GM12878 (cell line): ENCODE data around the gene SNAP47. TPM values are rescaled to one million over a fixed set of nuclear protein-coding genes. Genes with fewer than 3 reads are reported as not detected.

Experiments
- ATAC-seq: fragments of 200-7000 bp; cut with Tn5 transposase; 3 replicates; pipeline ENCODE4 v1.9.1; 2020; ENCODE audit warnings: mild to moderate bottlenecking, moderate library complexity
- BruUV-seq: library from RNA; stranded (reverse); fragments of 400-500 nt; replicated peaks from 2 replicates; lab custom pipeline; 2021; lab: Mats Ljungman, UMichigan
- CTCF ChIA-PET: fragments of 300-600 bp; sonication (Branson Sonifier 250); formaldehyde crosslinking; extraction: SDS; loops from one replicate; lab custom pipeline; 2021; ENCODE audit warnings: inconsistent platforms; lab: Yijun Ruan, JAX
- POLR2A ChIA-PET: fragments of 350-600 bp; formaldehyde crosslinking; extraction: SDS; loops from one replicate; lab custom pipeline; 2021; ENCODE audit warnings: inconsistent platforms; lab: Charles Lee
- RAD21 ChIA-PET: fragments of 300-600 bp; sonication (Branson Sonifier 250); formaldehyde crosslinking; loops from one replicate; lab custom pipeline; 2023; ENCODE audit warnings: antibody characterized with exemption; ENCODE audit not compliant: unreplicated experiment; lab: Charles Lee
- SMC1A ChIA-PET: fragments of 300-600 bp; sonication (Branson Sonifier 250); formaldehyde crosslinking; loops from one replicate; lab custom pipeline; 2023; ENCODE audit not compliant: unreplicated experiment, uncharacterized antibody; lab: Charles Lee
- DNase-seq: peaks from one replicate; pipeline ENCODE4 v3.0.0-alpha.2; 2011; ENCODE audit warnings: low read depth, low spot score
- FAIRE-seq: peaks from 3 replicates; lab custom pipeline; 2011; peaks lifted over from hg19 to GRCh38; lab: Jason Lieb, UNC
- H2AFZ ChIP-seq: 2 replicates; pipeline ENCODE4 v1.6.0; 2011; ENCODE audit warnings: low read depth, low read length, control low read depth; ENCODE audit not compliant: control insufficient read depth
- H3K27ac ChIP-seq: 2 replicates; pipeline ENCODE4 v1.5.1; 2011; ENCODE audit warnings: control low read depth; ENCODE audit not compliant: control insufficient read depth, insufficient read depth
- H3K27me3 ChIP-seq, 2 experiments: replicated peaks in 1 of 2; 2 replicates each; pipeline versions ENCODE4 v1.6.0 to v1.6.1; 2011; ENCODE audit warnings: low read length in 1 of 2; ENCODE audit not compliant: control insufficient read depth in 2 of 2, insufficient read depth in 2 of 2
- H3K36me3 ChIP-seq, 2 experiments: 2 replicates each; pipeline ENCODE4 v1.5.1; 2011; ENCODE audit warnings: low read length in 1 of 2; ENCODE audit not compliant: control insufficient read depth in 2 of 2, insufficient read depth in 2 of 2
- H3K4me1 ChIP-seq: 2 replicates; pipeline ENCODE4 v1.6.1; 2011; ENCODE audit warnings: mild to moderate bottlenecking, low read length, moderate library complexity, mixed read lengths; ENCODE audit not compliant: control insufficient read depth, insufficient read depth
- H3K4me2 ChIP-seq: 2 replicates; pipeline ENCODE4 v1.6.0; 2011; ENCODE audit warnings: control low read depth; ENCODE audit not compliant: control insufficient read depth, insufficient read depth
- H3K4me3 ChIP-seq: fragments of 200-600 bp; sonication (generic); 2 replicates; pipeline ENCODE4 v1.5.1; 2016
- H3K79me2 ChIP-seq: 2 replicates; pipeline ENCODE4 v1.6.0; 2011; ENCODE audit warnings: low read length; ENCODE audit not compliant: control insufficient read depth, insufficient read depth
- H3K9ac ChIP-seq: 2 replicates; pipeline ENCODE4 v1.8.0; 2011; ENCODE audit warnings: low read length, control low read depth, mixed read lengths; ENCODE audit not compliant: control insufficient read depth, insufficient read depth
- H3K9me3 ChIP-seq: replicated peaks from 3 replicates; pipeline ENCODE4 v1.5.1; 2011; ENCODE audit warnings: mild to moderate bottlenecking, low read length; ENCODE audit not compliant: control insufficient read depth, insufficient read depth
- H4K20me1 ChIP-seq: 2 replicates; pipeline ENCODE4 v1.6.0; 2011; ENCODE audit not compliant: control insufficient read depth, insufficient read depth
- CREM ChIP-seq: IDR thresholded peaks from 2 replicates; pipeline ENCODE4 v1.6.1; 2014; ENCODE audit warnings: antibody characterized with exemption, low read depth
- EZH2 ChIP-seq: IDR thresholded peaks from 2 replicates; pipeline ENCODE4 v1.6.1; 2012; ENCODE audit warnings: low read depth, mild to moderate bottlenecking, control low read depth, inconsistent platforms, low read length, borderline replicate concordance; ENCODE audit not compliant: control insufficient read depth
- HDAC2 ChIP-seq: fragments of 200-600 bp; sonication (generic); IDR thresholded peaks from 2 replicates; pipeline ENCODE4 v1.6.1; 2017
- MEF2A ChIP-seq: IDR thresholded peaks from 2 replicates; pipeline ENCODE4 v1.6.1; 2011; ENCODE audit warnings: low read depth, mild to moderate bottlenecking, low read length, moderate library complexity; ENCODE audit not compliant: insufficient read depth
- NR2C2 ChIP-seq: IDR thresholded peaks from 2 replicates; pipeline ENCODE4 v1.6.1; 2011; ENCODE audit warnings: borderline replicate concordance, low read depth; ENCODE audit not compliant: control insufficient read depth, insufficient read length
- SUZ12 ChIP-seq: fragments of 200-600 bp; sonication (generic); IDR thresholded peaks from one replicate; pipeline ENCODE4 v1.6.1; 2018; ENCODE audit warnings: antibody characterized with exemption, mild to moderate bottlenecking; ENCODE audit not compliant: unreplicated experiment
- WGBS: methylation state at CpG from one replicate; pipeline ENCODE4 v1.1.6; 2016; ENCODE audit warnings: low lambda C conversion rate; ENCODE audit not compliant: insufficient replicate concordance, insufficient coverage; ENCODE audit errors: missing lambda C conversion rate; 5-methylcytosine and 5-hydroxymethylcytosine counted together
- in situ Hi-C: fragments of 300-500 bp; cut with MboI; formaldehyde crosslinking; loops from 9 replicates; pipeline ENCODE4 v1.14.3; 2018; ENCODE audit warnings: mixed read lengths
- intact Hi-C: fragments of 100-400 bp; cut with micrococcal nuclease; formaldehyde crosslinking; loops from one replicate; pipeline ENCODE4 v1.14.2; 2022; ENCODE audit not compliant: unreplicated experiment
- polyA plus RNA-seq, 11 experiments: library from polyadenylated mRNA; depleted of rRNA in 4 of 11; unstranded in 6 of 11; stranded (reverse) in 5 of 11; fragments of >200 nt; fragmentation: Nextera tagmentation in 4 of 11; fragmentation: Illumina TruSeq in 1 of 11; extraction: Ambion mirVana in 4 of 11; extraction: Trizol in 1 of 11; gene quantifications; 1 replicate in 1 of 11; 2 replicates in 10 of 11; pipeline versions ENCODE4 v1.2.1 to v1.2.3, GENCODE V29; 2011 to 2016; ENCODE audit warnings: inconsistent platforms in 2 of 11, missing spikeins in 2 of 11, low read depth in 1 of 11
- total RNA-seq, 4 experiments: library from RNA; depleted of rRNA in 3 of 4; stranded (reverse); fragments of >200 nt in 3 of 4; fragmentation: Illumina TruSeq in 1 of 4; extraction: Trizol in 1 of 4; gene quantifications; 2 replicates each; pipeline versions ENCODE4 v1.2.1 to v1.2.3, GENCODE V29; 2013 to 2021
- TF ChIP-seq, protein P1 (sequence below): IDR thresholded peaks from 2 replicates; pipeline ENCODE4 v1.6.1; 2012; ENCODE audit warnings: low read depth, low read length, improper control_type of control experiment
- TF ChIP-seq, protein P2 (sequence below): fragments of 450-650 bp; IDR thresholded peaks from 2 replicates; pipeline ENCODE4 v1.6.1; 2018; ENCODE audit warnings: mild to moderate bottlenecking, low read depth, moderate library complexity; ENCODE audit not compliant: partially characterized antibody

SNAP47 gene
- total and polyA plus RNA-seq, 10 of the 15 experiments (the other 5 are each of a cell fraction or from before 2014, with no cell fraction given): 1.3 to 39.6 (median 25.2) TPM

GRCh38 chr1:227785805-227786671 lies 50.8 kb downstream of the SNAP47 start:
- SMC1A ChIA-PET: no interaction called here
- no TSS peak for BruUV-seq
- H4K20me1 ChIP-seq: no peaks in the 10 kb centered on the region

More at GRCh38 chr1:227785805-227786671, 50.8 kb downstream of the SNAP47 start:
- FAIRE-seq (no peak), ATAC-seq (no peak), DNase-seq (no peak)
- H3K36me3 ChIP-seq: no peaks in the 10 kb centered on the region
- intact Hi-C loops: loop anchor here (5.0 to 10.0 kb wide), 2 partner anchors 51 to 621 kb away; partner anchors contain the start of genes JMJD4, SNAP47 and TRIM11
- no peak overlapping the region for H3K4me3 ChIP-seq
- H3K27me3 ChIP-seq: no peaks in the 10 kb centered on the region
- ChIA-PET POLR2A (no interaction called here), RAD21 (no interaction called here), CTCF (no interaction called here)
- H3K79me2 ChIP-seq: no peaks in the 10 kb centered on the region
- WGBS: 64% methylated on average over 19 of the region's 19 CpGs
- H2AFZ ChIP-seq: no peak overlapping the region
- H3K9ac ChIP-seq: no peak overlapping the region
- no peak for TF ChIP-seq NR2C2
- no peak for TF ChIP-seq CREM
- TF ChIP-seq HDAC2: no peak
- TF ChIP-seq EZH2: no peak
- TF ChIP-seq, protein P1, sequence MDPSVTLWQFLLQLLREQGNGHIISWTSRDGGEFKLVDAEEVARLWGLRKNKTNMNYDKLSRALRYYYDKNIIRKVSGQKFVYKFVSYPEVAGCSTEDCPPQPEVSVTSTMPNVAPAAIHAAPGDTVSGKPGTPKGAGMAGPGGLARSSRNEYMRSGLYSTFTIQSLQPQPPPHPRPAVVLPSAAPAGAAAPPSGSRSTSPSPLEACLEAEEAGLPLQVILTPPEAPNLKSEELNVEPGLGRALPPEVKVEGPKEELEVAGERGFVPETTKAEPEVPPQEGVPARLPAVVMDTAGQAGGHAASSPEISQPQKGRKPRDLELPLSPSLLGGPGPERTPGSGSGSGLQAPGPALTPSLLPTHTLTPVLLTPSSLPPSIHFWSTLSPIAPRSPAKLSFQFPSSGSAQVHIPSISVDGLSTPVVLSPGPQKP: no peak
- TF ChIP-seq SUZ12: no peak
- TF ChIP-seq MEF2A: no peak
- TF ChIP-seq, protein P2, sequence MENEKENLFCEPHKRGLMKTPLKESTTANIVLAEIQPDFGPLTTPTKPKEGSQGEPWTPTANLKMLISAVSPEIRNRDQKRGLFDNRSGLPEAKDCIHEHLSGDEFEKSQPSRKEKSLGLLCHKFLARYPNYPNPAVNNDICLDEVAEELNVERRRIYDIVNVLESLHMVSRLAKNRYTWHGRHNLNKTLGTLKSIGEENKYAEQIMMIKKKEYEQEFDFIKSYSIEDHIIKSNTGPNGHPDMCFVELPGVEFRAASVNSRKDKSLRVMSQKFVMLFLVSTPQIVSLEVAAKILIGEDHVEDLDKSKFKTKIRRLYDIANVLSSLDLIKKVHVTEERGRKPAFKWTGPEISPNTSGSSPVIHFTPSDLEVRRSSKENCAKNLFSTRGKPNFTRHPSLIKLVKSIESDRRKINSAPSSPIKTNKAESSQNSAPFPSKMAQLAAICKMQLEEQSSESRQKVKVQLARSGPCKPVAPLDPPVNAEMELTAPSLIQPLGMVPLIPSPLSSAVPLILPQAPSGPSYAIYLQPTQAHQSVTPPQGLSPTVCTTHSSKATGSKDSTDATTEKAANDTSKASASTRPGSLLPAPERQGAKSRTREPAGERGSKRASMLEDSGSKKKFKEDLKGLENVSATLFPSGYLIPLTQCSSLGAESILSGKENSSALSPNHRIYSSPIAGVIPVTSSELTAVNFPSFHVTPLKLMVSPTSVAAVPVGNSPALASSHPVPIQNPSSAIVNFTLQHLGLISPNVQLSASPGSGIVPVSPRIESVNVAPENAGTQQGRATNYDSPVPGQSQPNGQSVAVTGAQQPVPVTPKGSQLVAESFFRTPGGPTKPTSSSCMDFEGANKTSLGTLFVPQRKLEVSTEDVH: no peak
- H3K9me3 ChIP-seq: no peaks in the 10 kb centered on the region
- peaks cover 10% of the 10 kb centered on the region for H3K4me1 ChIP-seq
- in situ Hi-C loops: no loop called here
- no peak overlapping the region for H3K27ac ChIP-seq
- no peak overlapping the region for H3K4me2 ChIP-seq
